GM21576 (cell line): ENCODE data around the gene STK17B.
"Not testable (repeated sequence)": the region's sequence is repeated elsewhere in the genome, so short reads cannot be mapped to it uniquely, and the experiment has no call there.

Source experiments
- ATAC-seq: cut with Tn5 transposase; IDR thresholded peaks from one replicate; pipeline ENCODE4 v1.9.1; 2021; ENCODE audit warnings: mild to moderate bottlenecking, moderate library complexity; ENCODE audit not compliant: unreplicated experiment

STK17B gene

GRCh38 chr2:196171248-196171871, at the start of gene STK17B:
Gene STK17B, minus strand, starts transcription at chr2:196171578. Its CDS starts 8,195 bp downstream, at chr2:196163383.
- ATAC-seq, result peak; percentile 42

GRCh38 chr2:196220671-196221070, 49.3 kb upstream of the STK17B start:
- no peak for ATAC-seq

DNA sequence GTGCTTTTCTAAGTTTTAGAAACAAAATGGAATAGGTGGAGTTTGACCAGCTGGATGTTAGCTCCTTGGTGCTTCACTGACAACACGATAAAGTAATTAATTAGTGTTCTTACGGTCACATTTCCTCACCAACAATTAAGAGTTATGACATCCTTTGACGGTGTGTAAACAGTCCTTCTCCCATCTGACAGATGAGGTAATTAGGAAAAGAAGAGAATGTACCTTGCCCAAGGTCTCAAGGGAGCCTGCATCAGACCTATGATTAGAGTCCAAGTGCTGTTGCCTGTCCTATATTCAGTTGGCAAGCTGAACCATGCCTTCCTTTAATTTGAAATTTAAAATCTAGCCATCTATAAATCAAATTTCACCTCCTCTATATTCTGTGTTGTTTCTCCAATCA, 48.3 kb upstream of the STK17B start:
- no peak for ATAC-seq

DNA sequence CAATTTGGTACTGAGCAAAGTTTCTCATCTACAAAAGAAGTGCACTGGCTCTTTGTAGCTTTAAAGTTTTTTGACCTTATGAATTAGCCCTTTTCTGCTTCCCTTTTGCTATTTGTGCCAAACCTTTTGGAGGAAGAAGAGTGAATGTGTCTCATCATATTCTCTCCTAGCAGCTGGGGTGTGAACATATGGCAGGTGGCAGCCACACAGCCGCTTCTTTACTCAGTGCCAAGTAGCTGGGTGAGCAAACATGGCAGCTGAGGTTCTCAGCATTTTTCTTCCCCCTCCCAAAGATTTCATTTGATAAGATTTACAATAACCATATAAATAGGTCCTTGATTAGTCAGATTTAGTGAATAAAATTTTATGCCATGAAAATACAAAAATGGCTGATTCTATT, 46.7 kb upstream of the STK17B start:
- ATAC-seq, result no peak

- peak; percentile 47 for ATAC-seq
Measured at GRCh38 chr2:196217116-196217515, 45.7 kb upstream of the STK17B start.

DNA sequence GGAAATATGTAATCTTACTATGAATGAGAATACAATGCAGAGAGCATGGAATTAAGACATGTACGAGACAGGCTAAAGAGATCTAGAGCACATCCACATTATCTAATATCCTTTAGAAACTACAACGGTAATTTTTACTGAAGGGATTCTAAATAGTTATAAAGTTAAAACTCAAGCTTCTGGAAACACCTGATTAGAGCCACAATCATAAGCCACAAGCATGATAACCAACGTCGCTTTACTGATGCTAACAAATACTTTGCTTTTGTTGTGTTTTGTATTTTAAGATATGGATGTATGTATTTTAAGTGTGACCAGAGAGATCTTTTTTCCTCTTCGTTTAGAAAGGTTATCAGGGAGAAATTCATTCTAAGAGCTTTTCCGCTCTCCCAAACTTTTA, 44.0 kb upstream of the STK17B start:
- no peak for ATAC-seq

- ATAC-seq, result no peak
Measured at GRCh38 chr2:196214156-196214555, 42.8 kb upstream of the STK17B start.

- no peak for ATAC-seq
Measured at GRCh38 chr2:196213252-196213980, 42.0 kb upstream of the STK17B start.

DNA sequence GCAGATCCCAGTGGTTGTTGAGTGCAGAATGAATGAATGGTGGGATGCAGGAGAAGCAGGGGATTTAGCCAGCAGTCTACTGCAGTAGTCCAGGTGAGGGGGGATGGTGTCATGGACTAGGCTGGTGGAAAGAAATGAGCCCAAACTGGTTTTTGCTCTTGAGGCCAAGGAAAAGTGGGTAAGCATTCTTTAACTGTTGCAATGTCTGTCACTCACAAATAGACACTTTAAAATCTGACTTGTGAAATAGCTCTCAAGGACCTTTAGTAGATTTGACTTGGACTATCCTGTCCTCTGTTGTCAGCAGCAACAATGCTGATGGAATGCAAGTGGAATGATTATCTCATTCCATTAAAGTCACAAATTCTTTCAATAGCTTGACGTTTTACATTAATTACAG, 37.5 kb upstream of the STK17B start:
- ATAC-seq, result no peak

GRCh38 chr2:196206804-196207203, 35.4 kb upstream of the STK17B start:
- ATAC-seq, result no peak

DNA sequence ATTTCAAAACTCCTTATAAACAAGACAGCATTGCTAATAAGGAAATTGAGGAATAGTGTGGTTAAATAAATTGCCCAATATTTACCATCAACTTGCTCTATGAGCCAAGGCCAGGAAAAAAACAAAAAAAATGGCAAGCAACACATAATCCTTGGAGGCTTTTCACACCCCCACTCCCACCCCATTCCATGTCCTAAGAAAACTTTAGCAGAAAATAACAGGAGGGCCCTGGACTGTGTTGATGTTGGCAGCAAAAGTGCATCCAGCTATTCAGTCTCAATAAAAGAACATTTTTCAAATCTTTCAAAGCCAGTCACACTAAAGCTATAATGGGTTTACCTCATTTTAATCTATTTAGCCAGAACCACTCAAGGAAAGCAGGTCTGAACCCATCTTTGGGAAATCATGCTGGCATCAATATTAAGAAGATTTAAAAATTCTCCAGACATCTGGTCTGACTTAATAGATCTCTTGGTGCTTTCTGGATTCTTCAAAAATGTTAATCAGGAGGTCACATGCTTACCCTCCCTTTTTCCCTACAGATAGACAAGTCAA, 34.6 kb upstream of the STK17B start:
- ATAC-seq, result no peak

DNA sequence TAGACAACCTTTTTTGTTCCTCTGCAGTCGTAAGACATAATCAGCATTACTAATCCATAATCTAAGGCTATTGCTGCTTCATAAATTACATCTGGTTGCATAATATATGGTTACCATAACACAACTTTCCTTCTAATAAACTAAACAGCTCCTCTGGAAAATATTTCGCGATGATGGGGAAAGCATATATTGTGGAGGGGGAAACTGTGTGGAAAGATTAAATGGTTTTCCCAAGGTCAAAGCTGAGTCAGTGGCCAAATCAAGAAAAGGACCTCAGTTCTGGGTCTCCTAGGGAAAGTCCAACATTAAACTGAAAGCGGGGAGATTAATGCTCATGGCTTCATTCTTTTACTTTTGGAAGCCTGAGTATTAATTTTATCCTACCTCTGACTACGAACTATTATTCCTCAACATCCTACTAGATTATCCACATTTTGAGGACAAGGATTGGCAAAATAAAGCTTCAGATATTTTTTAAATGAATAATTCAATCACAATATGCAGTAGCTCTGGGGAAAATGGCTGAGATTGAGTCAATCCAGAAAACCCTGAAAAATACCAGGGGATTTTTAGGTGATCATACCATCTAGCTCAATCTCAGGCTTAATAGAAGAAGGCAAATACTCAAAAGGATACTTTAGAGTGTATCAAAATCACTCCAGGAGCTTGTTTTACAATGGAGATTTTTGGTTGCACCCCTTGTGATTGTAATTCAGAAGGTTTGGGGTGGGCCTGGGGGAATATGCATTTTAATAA, 33.8 kb upstream of the STK17B start:
- no peak for ATAC-seq

DNA sequence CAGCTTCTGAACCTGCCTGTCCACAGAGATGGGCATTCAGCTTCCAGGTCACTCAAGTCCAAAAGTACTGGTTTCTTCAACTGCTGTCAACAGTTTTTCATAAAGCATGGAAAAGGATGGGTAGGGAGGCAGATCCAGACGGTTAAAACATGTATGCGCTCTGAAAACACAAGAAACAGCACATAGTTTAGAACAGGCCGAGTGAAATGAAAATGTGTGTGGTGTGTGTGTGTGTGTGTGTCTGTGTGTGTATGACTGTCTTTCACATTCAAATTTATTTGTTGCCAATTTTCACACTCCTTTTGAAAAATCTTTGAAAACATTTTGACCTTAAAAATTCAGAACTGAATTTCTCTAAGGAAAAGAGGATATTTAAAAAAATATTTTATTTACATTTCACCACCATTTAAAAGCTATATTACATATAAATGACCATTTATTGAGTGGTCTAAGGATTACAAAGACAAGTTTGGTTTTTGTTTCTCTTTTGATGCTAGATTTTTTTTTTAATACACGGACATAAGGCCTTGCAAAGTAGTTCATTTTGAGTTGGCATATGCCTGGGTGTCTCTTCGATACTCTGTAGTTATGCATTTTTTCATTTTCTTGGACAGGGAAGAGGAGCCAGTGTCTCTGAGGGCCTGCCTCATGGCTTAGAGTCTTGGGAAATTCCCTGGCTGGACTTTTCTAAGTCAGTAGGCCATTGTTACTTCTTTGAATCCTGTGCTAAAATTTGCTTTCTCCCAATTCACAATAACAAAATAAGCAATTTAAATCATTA, 30.0 kb upstream of the STK17B start:
- no peak for ATAC-seq

- ATAC-seq, result peak; percentile 99
Measured at GRCh38 chr2:196200557-196200956, 29.2 kb upstream of the STK17B start.

DNA sequence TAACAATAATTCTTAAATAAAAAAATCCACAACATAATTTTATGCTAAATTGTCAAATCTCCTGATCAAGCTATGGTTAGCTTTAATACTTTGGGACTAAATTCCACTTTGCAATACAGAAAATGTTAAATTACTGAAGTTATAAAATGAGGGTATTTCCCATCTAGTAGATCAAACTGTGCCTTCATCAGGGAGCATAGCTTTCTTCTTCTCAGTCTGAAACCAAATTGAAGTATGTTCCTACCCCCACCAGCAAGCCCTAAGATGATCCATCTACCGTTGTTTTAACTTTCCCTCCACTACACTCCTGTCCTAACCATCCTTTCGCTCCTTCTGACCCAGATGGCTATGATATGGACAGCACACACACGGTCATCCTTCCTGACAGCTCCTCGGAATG, 24.4 kb upstream of the STK17B start:
- no peak for ATAC-seq

DNA sequence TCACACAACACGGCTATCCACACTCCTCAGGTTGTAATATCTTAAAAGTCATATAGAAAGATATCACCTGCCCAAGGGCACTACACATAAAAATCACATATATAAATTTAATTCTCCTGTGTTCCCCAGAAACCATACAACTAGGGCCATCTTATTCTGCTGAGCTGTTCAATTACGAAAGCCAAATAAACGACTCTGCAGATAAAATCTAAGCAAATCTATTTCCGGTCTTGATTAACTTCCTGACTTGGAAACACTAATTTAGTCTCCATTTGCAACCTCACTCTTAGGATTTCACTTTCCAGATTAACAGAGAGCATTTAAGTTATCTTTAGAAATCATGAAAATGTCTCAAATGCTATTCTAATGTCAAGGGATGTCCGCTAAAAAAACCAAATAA, 23.9 kb upstream of the STK17B start:
- no peak for ATAC-seq

- no peak for ATAC-seq
Measured at GRCh38 chr2:196191541-196191940, 20.2 kb upstream of the STK17B start.

- ATAC-seq, result peak; percentile 71
Measured at GRCh38 chr2:196187898-196188458, 16.6 kb upstream of the STK17B start.

DNA sequence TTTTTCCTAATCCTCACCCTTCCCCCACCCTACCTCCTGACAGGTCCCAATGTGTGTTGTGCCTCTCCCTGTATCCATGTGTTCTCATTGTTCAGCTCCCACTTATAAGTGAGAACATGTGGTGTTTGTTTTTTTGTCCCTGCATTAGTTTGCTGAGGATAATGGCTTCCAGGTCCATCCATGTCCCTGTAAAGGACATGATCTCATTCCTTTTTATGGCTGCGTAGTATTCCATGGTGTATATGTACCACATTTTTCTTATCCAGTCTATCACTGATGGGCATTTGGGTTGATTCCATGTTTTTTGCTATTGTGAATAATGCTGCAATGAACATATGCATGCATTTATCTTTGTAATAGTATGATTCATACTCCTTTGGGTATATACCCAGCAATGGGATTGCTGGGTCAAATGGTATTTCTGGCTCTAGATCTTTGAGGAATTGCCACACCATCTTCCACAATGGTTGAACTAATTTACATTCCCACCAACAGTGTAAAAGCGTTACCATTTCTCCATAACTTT, 15.9 kb upstream of the STK17B start:
- not testable (repeated sequence) for ATAC-seq

GRCh38 chr2:196186266-196186980, 15.0 kb upstream of the STK17B start:
- no peak for ATAC-seq
